HepG2 (cell line): Measurements from ENCODE around the gene JADE2. TPM values are rescaled to one million over a fixed set of nuclear protein-coding genes. Genes with fewer than 3 reads are reported as not detected.

Experiments
- CEBPB ChIP-seq: IDR thresholded peaks from 2 replicates; pipeline ENCODE4 v1.6.1; 2011; ENCODE audit warnings: low read depth, low read length, improper control_type of control experiment, borderline replicate concordance
- FOXK2 ChIP-seq: fragments of 450-650 bp; IDR thresholded peaks from 2 replicates; pipeline ENCODE4 v1.6.1; 2016
- KDM3A ChIP-seq: IDR thresholded peaks from 2 replicates; pipeline ENCODE4 v1.6.1; 2018; ENCODE audit warnings: low read depth, missing compliant biosample characterization
- KLF16 ChIP-seq, 2 experiments: sonication (generic) in 1 of 2; formaldehyde crosslinking in 1 of 2; IDR thresholded peaks; 2 replicates each; pipeline versions ENCODE4 v1.6.1 to v1.8.0; 2016 to 2023; ENCODE audit warnings: missing genetic modification reagents in 2 of 2, missing compliant biosample characterization in 1 of 2
- POLR2A ChIP-seq, 2 experiments: IDR thresholded peaks; 2 replicates each; pipeline ENCODE4 v1.6.1; 2011; ENCODE audit warnings: low read depth in 2 of 2, low read length in 2 of 2, mild to moderate bottlenecking in 1 of 2, moderate library complexity in 1 of 2; ENCODE audit not compliant: insufficient read depth in 1 of 2
- RNF219 ChIP-seq: sonication (generic); formaldehyde crosslinking; IDR thresholded peaks from 2 replicates; pipeline ENCODE4 v1.5.0; 2020; ENCODE audit warnings: mild to moderate bottlenecking, missing genetic modification reagents
- SNAPC4 ChIP-seq: sonication (generic); formaldehyde crosslinking; IDR thresholded peaks from 2 replicates; pipeline ENCODE4 v1.4.0; 2020; ENCODE audit warnings: mild to moderate bottlenecking, missing genetic modification reagents
- SNRNP70 ChIP-seq: fragments of 200-400 bp; formaldehyde crosslinking; IDR thresholded peaks from 2 replicates; pipeline ENCODE4 v1.6.1; 2017; ENCODE audit warnings: mild to moderate bottlenecking, low read depth, low read length, moderate library complexity
- ZEB1 ChIP-seq: IDR thresholded peaks from 2 replicates; pipeline ENCODE4 v1.6.1; 2012; ENCODE audit warnings: mild to moderate bottlenecking, low read depth, inconsistent platforms; ENCODE audit not compliant: insufficient replicate concordance
- ZNF326 ChIP-seq: sonication (generic); formaldehyde crosslinking; IDR thresholded peaks from 2 replicates; pipeline ENCODE4 v1.4.0; 2020; ENCODE audit warnings: missing genetic modification reagents, borderline replicate concordance
- ZNF547 ChIP-seq: sonication (generic); formaldehyde crosslinking; IDR thresholded peaks from 2 replicates; pipeline ENCODE4 v1.5.1; 2020; ENCODE audit warnings: mild to moderate bottlenecking, missing genetic modification reagents
- ZNF687 ChIP-seq: sonication (generic); formaldehyde crosslinking; IDR thresholded peaks from 2 replicates; pipeline ENCODE4 v1.5.1; 2020; ENCODE audit warnings: mild to moderate bottlenecking, missing genetic modification reagents, moderate library complexity
- ZNF879 ChIP-seq: sonication (generic); formaldehyde crosslinking; IDR thresholded peaks from 2 replicates; pipeline ENCODE4 v1.8.1; 2023; ENCODE audit warnings: missing genetic modification reagents
- polyA plus RNA-seq, 8 experiments: library from polyadenylated mRNA; depleted of rRNA in 3 of 8; stranded (reverse) in 7 of 8; unstranded in 1 of 8; fragments of >200 nt; fragmentation: Illumina TruSeq in 4 of 8; extraction: Trizol in 4 of 8; gene quantifications; 2 replicates each; pipeline versions ENCODE4 v1.2.1 to v1.2.3, GENCODE V29; 2011 to 2016; ENCODE audit warnings: low read depth in 4 of 8, missing spikeins in 1 of 8, mixed read lengths in 1 of 8; ENCODE audit not compliant: insufficient read depth in 1 of 8
- total RNA-seq, 5 experiments: library from RNA; depleted of rRNA; stranded (reverse); fragments of >200 nt; fragmentation: Illumina TruSeq; extraction: Trizol; gene quantifications; 2 replicates each; pipeline ENCODE4 v1.2.3, GENCODE V29; 2016; ENCODE audit warnings: low read depth in 1 of 5
- TF ChIP-seq, protein P1 (sequence below): IDR thresholded peaks from 2 replicates; pipeline ENCODE4 v1.6.1; 2012; ENCODE audit warnings: low read length, improper control_type of control experiment

Gene JADE2
- total and polyA plus RNA-seq, 2 of the 13 experiments (the other 11 are each of a cell fraction or from before 2014, with no cell fraction given), result 7.5 to 15.1 TPM

DNA sequence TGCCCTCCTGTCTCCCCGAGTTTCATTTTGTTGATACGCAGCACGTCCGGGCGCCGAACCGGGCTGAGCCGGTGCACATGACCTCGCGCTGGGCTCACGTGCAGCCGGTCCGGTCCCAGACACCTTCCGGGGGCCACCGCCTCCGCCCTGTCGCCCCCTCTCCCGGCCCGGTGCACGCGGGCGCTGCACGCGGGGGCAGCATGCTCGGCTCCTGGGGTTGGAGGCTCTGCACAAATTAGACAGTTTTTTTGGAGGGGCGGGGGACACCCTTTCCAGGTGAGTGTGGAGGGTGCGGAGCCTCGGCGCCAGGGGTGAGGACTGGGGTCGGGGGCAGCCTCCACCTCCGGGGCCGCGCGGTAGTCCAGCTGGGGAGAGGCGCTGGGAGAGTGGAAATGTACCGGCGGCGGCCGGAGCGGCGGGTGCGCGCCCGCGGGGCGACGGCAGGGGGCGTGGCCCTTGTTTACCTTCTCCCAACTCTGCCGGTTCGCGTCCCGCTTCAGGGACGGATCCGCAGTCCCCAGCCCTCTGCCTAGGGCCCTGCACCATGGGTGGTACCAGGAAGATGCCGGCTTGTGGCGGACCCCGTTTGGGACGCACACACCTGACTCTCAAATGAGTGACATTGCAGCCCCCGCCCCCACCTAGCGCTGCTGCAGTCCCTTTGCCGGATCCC is 1.1 kb downstream of the JADE2 start (continued):
- TF ChIP-seq, protein P1, sequence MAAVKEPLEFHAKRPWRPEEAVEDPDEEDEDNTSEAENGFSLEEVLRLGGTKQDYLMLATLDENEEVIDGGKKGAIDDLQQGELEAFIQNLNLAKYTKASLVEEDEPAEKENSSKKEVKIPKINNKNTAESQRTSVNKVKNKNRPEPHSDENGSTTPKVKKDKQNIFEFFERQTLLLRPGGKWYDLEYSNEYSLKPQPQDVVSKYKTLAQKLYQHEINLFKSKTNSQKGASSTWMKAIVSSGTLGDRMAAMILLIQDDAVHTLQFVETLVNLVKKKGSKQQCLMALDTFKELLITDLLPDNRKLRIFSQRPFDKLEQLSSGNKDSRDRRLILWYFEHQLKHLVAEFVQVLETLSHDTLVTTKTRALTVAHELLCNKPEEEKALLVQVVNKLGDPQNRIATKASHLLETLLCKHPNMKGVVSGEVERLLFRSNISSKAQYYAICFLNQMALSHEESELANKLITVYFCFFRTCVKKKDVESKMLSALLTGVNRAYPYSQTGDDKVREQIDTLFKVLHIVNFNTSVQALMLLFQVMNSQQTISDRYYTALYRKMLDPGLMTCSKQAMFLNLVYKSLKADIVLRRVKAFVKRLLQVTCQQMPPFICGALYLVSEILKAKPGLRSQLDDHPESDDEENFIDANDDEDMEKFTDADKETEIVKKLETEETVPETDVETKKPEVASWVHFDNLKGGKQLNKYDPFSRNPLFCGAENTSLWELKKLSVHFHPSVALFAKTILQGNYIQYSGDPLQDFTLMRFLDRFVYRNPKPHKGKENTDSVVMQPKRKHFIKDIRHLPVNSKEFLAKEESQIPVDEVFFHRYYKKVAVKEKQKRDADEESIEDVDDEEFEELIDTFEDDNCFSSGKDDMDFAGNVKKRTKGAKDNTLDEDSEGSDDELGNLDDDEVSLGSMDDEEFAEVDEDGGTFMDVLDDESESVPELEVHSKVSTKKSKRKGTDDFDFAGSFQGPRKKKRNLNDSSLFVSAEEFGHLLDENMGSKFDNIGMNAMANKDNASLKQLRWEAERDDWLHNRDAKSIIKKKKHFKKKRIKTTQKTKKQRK, result no peak
- TF ChIP-seq ZNF879 (peak; percentile 77; the same call in 1 of the 2 replicates), KLF16 (CRISPR knock-in tag; IDR thresholded peaks at IDR 0.05) (peak in 1 of 2 experiments; percentile 81; a peak in 2 of 4 replicates), FOXK2 (peak; percentile 86), ZEB1 (peak; percentile 44), RNF219 (CRISPR knock-in tag) (no peak), CEBPB (no peak), KDM3A (CRISPR knock-in tag) (0 out of 2 replicates have a peak, but pooled peaks have one; percentile 27), ZNF687 (CRISPR knock-in tag) (peak; percentile 81), ZNF547 (peak; percentile 92), SNRNP70 (no peak), POLR2A (IDR thresholded peaks at IDR 0.05; ENCODE audit: insufficient read depth in 1 of 2, low read depth in 2 of 2, low read length in 2 of 2) (0 out of 4 replicates have a peak, but pooled peaks of 1 of the 2 experiments have one; percentile 17), SNAPC4 (no peak), ZNF326 (no peak)
